HG03571 (cell line): Measurements from ENCODE around the gene DEFB129.
"Not testable (repeated sequence)": the region's sequence is repeated elsewhere in the genome, so short reads cannot be mapped to it uniquely, and the experiment has no call there.

Source experiments
- ATAC-seq: cut with Tn5 transposase; IDR thresholded peaks from one replicate; pipeline ENCODE4 v1.9.1; 2021; ENCODE audit not compliant: unreplicated experiment

Gene DEFB129, protein sequence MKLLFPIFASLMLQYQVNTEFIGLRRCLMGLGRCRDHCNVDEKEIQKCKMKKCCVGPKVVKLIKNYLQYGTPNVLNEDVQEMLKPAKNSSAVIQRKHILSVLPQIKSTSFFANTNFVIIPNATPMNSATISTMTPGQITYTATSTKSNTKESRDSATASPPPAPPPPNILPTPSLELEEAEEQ

DNA sequence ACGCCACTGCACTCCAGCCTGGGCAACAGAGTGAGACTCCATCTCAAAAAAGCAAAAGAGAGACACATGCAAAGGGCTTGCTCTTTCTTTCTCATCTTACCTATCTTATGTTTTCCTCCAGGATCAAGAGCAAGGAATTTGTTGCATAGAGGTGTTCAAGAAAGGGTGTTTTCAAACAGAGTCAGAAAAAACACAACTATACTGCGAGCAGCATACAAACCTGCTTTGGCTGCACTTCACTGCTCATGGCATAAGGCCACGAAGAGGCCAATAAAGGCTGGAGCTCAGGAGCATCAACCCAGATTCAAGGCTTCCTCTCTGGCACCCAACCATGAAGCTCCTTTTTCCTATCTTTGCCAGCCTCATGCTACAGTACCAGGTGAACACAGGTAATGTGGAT lies at the start of gene DEFB129:
DEFB129 (plus strand) TSS at position 301 of the 400 bp plus-strand sequence; CDS start at position 332, 31 bp downstream.
- ATAC-seq = no peak

- ATAC-seq = no peak
Measured at GRCh38 chr20:184288-184687, 42.8 kb upstream of the DEFB129 start.

DNA sequence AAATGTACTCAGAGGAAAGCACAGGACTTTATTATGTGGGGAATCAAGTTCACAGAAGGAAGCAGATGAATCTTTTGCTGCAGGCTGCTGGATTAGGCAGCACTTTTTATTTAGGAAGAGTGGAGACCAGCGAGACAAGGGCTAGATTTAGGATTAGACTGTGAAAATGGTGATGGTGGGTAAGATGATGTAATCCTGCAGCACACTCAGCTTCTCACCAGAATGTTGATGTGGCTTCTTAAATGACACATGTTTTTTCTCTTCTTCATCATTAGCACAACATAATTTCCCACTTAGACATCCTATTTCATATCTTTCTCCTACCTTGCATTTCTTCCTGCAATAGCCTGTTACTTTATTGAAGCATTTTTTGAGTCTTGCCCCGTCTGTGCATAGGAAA lies 39.3 kb upstream of the DEFB129 start:
- no peak for ATAC-seq

DNA sequence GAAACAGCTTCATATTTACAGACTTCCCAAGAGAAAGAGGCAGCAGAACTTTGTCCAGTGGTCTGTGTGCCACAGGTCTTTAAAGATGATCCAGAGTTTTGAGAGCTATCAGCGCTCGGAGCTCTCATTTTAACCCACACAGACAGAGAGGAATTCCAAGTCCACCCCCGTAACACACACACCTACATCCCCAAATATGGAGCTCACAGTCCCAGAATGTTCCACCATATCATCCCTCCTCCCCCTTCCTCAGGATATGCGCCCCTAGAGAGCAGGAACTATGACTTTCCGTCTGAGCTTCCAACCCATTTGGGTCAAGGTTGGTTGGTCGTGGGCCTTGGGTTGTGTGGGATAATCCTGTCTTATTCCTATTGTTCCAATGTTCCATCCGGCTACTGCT lies 37.4 kb upstream of the DEFB129 start, which contains the start of gene DEFB128:
DEFB128 (minus strand) TSS at position 101 of the 400 bp plus-strand sequence; CDS start at position 13, 88 bp downstream.
- ATAC-seq = no peak

DNA sequence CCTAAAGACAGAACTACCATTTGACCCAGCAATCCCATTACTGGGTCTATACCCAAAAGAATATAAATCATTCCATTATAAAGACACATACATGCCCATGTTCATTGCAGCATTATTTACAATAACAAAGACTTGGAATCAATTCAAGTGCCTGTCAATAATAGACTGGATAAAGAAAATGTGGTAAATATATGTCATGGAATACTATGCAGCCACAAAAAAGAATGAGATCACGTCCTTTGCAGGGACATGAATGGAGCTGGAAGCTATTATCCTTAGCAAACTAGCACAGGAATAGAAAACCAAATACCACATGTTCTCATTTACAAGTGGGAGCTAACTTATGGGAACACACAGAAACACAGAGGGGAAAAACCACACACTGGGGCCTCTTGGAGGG lies 28.8 kb upstream of the DEFB129 start:
- ATAC-seq = no peak

- ATAC-seq = no peak
Measured at GRCh38 chr20:199996-200395, 27.1 kb upstream of the DEFB129 start.

DNA sequence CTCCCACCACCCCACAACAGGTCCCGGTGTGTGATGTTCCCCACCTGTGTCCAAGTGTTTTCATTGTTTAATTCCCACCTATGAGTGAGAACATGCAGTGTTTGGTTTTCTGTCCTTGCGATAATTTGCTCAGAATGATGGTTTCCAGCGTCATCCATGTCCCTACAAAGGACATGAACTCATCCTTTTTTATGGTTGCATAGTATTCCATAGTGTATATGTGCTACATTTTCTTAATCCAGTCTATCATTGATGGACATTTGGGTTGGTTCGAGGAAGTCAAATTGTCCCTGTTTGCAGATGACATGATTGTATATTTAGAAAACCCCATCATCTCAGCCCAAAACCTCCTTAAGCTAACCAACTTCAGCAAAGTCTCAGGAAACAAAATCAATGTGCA lies 23.4 kb upstream of the DEFB129 start:
- not testable (repeated sequence) for ATAC-seq

- no peak for ATAC-seq
Measured at GRCh38 chr20:208942-209566, 18.0 kb upstream of the DEFB129 start.

GRCh38 chr20:210809-211502 lies 16.1 kb upstream of the DEFB129 start:
- ATAC-seq = no peak

- no peak for ATAC-seq
Measured at GRCh38 chr20:214383-214782, 12.7 kb upstream of the DEFB129 start.

DNA sequence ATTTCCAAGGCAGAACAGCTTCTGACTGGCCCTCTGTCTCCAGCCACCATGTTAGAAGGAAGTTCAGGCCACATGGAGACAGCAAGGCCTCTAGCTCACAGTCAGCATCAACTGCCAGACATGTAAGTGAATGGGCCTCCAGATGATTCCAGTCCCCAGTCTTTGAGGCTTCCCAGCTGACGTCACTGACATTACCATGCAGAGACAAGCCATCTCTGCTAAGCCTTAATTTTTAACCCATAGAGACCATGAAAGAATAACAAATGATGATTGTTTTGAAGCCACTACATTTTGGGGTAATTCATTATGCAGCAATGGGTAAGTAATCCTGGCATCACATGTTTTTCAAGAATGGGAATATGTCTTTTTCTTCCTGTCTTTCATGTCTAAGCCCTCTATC lies 11.3 kb upstream of the DEFB129 start:
- no peak for ATAC-seq

GRCh38 chr20:217266-217665 lies 9.8 kb upstream of the DEFB129 start:
- ATAC-seq = no peak

DNA sequence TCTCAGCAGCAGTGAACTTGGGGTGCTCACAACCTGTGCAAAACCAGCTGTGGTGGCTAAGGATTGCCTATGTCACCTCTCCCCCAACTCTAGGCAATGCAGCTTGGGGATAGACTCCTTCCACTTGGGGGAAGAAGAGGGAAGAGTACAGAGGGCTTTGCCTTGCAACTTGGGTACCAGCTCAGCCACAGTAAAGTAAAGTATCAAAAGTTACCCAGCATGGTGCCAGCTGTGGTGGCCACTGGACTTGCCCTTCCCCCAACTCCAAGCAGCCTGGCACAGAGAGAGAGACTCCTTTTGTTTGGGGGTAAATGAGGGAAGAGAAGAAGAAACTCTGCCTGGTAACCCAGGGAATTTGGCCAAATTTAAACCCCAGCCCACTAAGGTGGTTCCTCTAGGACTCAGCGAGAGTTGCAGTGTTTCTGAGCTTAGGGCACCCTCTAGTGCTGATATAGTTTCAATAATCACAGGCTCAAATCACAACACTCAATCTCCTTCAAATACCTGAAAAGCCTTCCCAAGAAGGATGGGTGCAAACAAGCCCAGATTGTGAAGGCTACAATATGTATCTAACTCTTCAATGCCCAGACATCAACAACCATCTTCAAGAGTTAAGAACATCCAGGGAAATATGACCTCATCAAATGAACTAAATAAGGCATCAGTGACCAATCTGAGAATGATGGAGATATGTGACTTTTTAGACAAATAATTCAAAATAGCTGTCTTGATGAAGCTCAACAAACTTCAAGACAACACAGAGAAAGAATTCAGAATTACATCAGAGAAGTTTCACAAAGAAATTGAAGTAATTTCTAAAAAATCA lies 7.6 kb upstream of the DEFB129 start:
- ATAC-seq = no peak

- ATAC-seq = no peak
Measured at GRCh38 chr20:221258-221830, 5.7 kb upstream of the DEFB129 start.

- not testable (repeated sequence) for ATAC-seq
Measured at GRCh38 chr20:225879-226278, 1.2 kb upstream of the DEFB129 start.

DNA sequence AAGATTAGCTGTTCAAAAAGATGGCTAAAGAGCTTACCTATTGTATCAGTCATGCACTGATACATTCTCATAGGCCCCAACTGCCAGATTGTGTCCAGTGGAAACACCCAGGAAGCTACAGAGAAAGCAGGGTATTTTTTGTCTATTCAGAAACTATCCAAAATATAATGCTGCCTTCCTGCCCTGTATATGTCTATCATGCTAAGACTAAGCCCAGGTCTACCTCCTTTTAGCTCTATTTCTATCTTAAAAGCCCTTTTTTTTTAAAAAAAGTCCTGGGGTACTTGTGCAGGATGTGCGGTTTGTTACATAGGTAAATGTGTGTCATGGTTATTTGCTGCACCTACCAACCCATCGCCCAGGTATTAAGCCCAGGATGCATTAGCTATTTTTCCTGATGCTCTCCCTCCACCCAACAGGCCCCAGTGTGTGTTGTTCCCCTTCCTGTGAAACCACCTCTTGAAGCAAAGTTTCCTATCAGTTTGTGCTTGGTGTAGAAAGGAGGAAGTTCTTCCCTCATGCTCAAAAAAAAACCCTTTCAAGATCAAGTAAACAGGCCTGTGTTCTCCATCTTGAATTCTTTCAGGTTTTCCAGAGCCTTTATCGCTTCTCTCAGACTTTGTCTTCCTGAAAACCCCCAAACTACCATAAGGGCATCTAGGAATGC lies 514 bp downstream of the DEFB129 start:
- no peak for ATAC-seq

DNA sequence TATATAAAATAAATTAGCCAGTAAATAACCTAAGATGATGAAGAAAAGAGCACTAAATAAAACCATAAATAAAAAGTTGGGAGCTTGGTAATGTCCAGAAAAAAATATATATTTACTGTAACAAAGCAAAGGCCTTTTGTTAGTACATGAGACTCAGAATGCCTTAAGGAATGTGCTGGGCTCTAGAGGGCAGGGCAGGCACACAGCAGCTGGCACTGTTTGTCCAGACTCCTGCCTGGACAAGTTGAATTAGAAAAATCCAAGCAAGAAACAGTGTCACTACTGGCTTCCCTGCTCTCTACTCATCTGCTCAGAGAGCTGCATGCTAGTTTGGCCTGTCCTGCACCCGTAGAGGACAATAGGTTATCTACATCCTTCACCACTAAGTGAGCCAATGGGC lies 8.8 kb downstream of the DEFB129 start:
- no peak for ATAC-seq

DNA sequence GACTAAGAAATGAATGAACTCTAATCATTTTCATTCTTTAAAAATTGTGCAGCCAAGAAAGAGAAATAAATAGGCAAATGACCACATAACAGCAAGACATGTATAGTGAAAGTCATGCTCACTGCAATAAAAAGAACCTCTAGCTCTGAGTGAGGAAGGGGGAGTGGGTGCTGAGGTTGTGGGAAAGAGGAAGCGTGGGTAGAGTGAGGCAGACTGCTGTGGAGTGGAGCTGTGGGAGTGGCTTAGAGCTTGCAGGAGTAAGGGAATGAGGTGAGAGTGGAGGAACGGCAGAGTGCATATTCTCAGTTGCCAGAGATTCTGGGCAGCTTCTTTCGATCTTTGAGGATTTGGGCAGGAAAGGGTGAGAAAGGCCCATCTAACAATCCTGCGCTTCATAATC lies 10.4 kb downstream of the DEFB129 start:
- ATAC-seq = no peak

GRCh38 chr20:237929-238328 lies 10.9 kb downstream of the DEFB129 start:
- ATAC-seq = no peak

GRCh38 chr20:242905-243304 lies 15.8 kb downstream of the DEFB129 start:
- ATAC-seq = no peak

- no peak for ATAC-seq
Measured at GRCh38 chr20:251354-251753, 24.3 kb downstream of the DEFB129 start.
